HG02870 (cell line): ENCODE results near the gene PRR27.
"Not testable (repeated sequence)": the region's sequence is repeated elsewhere in the genome, so short reads cannot be mapped to it uniquely, and the experiment has no call there.

Source experiments
- ATAC-seq: cut with Tn5 transposase; IDR thresholded peaks from one replicate; pipeline ENCODE4 v1.9.1; 2021; ENCODE audit warnings: mild to moderate bottlenecking, moderate library complexity; ENCODE audit not compliant: unreplicated experiment

Gene PRR27

GRCh38 chr4:70196857-70197256, 42.8 kb downstream of the PRR27 start:
- no peak for ATAC-seq

- ATAC-seq, result no peak
These were observed 43.8 kb downstream of the PRR27 start for GRCh38 chr4:70197842-70198241.

- ATAC-seq, result no peak
These were observed 49.6 kb downstream of the PRR27 start for GRCh38 chr4:70203601-70204000.

GRCh38 chr4:70212752-70213151, 58.7 kb downstream of the PRR27 start:
- ATAC-seq, result not testable (repeated sequence)
